Mesodermal cell (in vitro differentiated cells): Measurements from ENCODE around the gene BTBD10. TPM values are rescaled to one million over a fixed set of nuclear protein-coding genes. Genes with fewer than 3 reads are reported as not detected.

Source experiments
- H3K27ac ChIP-seq: 2 replicates; pipeline ENCODE4 v1.7.0; 2013; ENCODE audit warnings: mild to moderate bottlenecking, low read depth, low read length, moderate library complexity; ENCODE audit not compliant: severe bottlenecking
- H3K36me3 ChIP-seq: 2 replicates; pipeline ENCODE4 v1.7.1; 2013; ENCODE audit warnings: mild to moderate bottlenecking, low read length, moderate library complexity; ENCODE audit not compliant: control insufficient read depth, insufficient read depth
- H3K4me1 ChIP-seq: one replicate; pipeline ENCODE4 v1.7.1; 2013; ENCODE audit warnings: mild to moderate bottlenecking, low read length; ENCODE audit not compliant: insufficient read depth, control insufficient read depth, poor library complexity, severe bottlenecking
- H3K4me3 ChIP-seq: 2 replicates; pipeline ENCODE4 v1.7.0; 2013; ENCODE audit warnings: low read length, control low read depth, mild to moderate bottlenecking; ENCODE audit not compliant: insufficient read depth, poor library complexity, severe bottlenecking; ENCODE audit errors: extremely low read depth
- H3K9me3 ChIP-seq: 2 replicates; pipeline ENCODE4 v1.7.1; 2013; ENCODE audit warnings: mild to moderate bottlenecking, low read length, moderate library complexity; ENCODE audit not compliant: control insufficient read depth
- WGBS, 2 experiments: methylation state at CpG; one replicate each; pipeline ENCODE4 v1.1.5; 2013; ENCODE audit warnings: missing lambda C conversion rate in 2 of 2; ENCODE audit not compliant: insufficient coverage in 2 of 2; 5-methylcytosine and 5-hydroxymethylcytosine counted together
- polyA plus RNA-seq, 2 experiments: library from polyadenylated mRNA; stranded (reverse); fragments of 50-300 nt; gene quantifications; one replicate each; pipeline ENCODE4 v1.2.3, GENCODE V29; 2013

BTBD10 gene
- polyA plus RNA-seq (2013, experiment 1 of 2): 44.1 TPM
- 41.2 TPM for polyA plus RNA-seq (2013, experiment 2 of 2)

- H3K36me3 ChIP-seq: peaks cover 10% of the 10 kb centered on the region
- peak within 1 kb of the TSS; percentile 92 for H3K27ac ChIP-seq
- peaks cover 12% of the 10 kb centered on the region for H3K4me1 ChIP-seq
- peak within 1 kb of the TSS; percentile 95 for H3K4me3 ChIP-seq
- WGBS, 2 experiments: 0 to 2% methylated on average over 36 to 50 of the region's 71 CpGs
- H3K9me3 ChIP-seq: no peaks in the 10 kb centered on the region
These were observed at the start of gene BTBD10 for GRCh38 chr11:13462901-13463778. Gene BTBD10 (minus strand): TSS chr11:13463222. CDS start chr11:13445124, 18,098 bp downstream.

GRCh38 chr11:13503393-13503792, 40.4 kb upstream of the BTBD10 start:
- Histone ChIP-seq H3K36me3 (no peaks in the 10 kb centered on the region), H3K9me3 (no peaks in the 10 kb centered on the region), H3K4me1 (no peaks in the 10 kb centered on the region), H3K27ac (no peak overlapping the region), H3K4me3 (no peak overlapping the region)
- WGBS, 2 experiments: no CpG with 5 or more reads among the region's 1 CpG

- no peak overlapping the region for H3K4me3 ChIP-seq
- H3K4me1 ChIP-seq: no peaks in the 10 kb centered on the region
- no peak overlapping the region for H3K27ac ChIP-seq
- no peaks in the 10 kb centered on the region for H3K36me3 ChIP-seq
- 100% methylated on average over 1 of the region's 1 CpG for WGBS, 2 experiments
- H3K9me3 ChIP-seq: no peaks in the 10 kb centered on the region
These were observed 39.5 kb upstream of the BTBD10 start for GRCh38 chr11:13502492-13502891.

- H3K9me3 ChIP-seq: no peaks in the 10 kb centered on the region
- no peak within 1 kb of the TSS for H3K27ac ChIP-seq
- no CpG with 5 or more reads among the region's 3 CpGs for WGBS, 2 experiments
- no peak within 1 kb of the TSS for H3K4me3 ChIP-seq
- H3K36me3 ChIP-seq: no peaks in the 10 kb centered on the region
- H3K4me1 ChIP-seq: peaks cover 7% of the 10 kb centered on the region
These were observed 32.9 kb upstream of the BTBD10 start, which contains the start of gene PTH for GRCh38 chr11:13495929-13496328. Gene PTH (minus strand): TSS chr11:13495997. CDS start chr11:13492855, 3,142 bp downstream.

GRCh38 chr11:13494051-13494450, 31.0 kb upstream of the BTBD10 start:
- Histone ChIP-seq H3K27ac (no peak overlapping the region), H3K36me3 (no peaks in the 10 kb centered on the region), H3K4me3 (no peak overlapping the region), H3K4me1 (peaks cover 7% of the 10 kb centered on the region), H3K9me3 (no peaks in the 10 kb centered on the region)
- 44 to 55% methylated on average over 2 of the region's 3 CpGs for WGBS, 2 experiments

- 89 to 100% methylated on average over 2 to 4 of the region's 5 CpGs for WGBS, 2 experiments
- H3K4me3 ChIP-seq: no peak overlapping the region
These were observed 24.6 kb upstream of the BTBD10 start for GRCh38 chr11:13487661-13488030.

GRCh38 chr11:13486926-13487660, 24.1 kb upstream of the BTBD10 start:
- H3K36me3 ChIP-seq: no peaks in the 10 kb centered on the region
- no peak overlapping the region for H3K4me3 ChIP-seq
- H3K27ac ChIP-seq: no peak overlapping the region
- 83 to 91% methylated on average over 20 to 26 of the region's 26 CpGs for WGBS, 2 experiments
- H3K9me3 ChIP-seq: no peaks in the 10 kb centered on the region
- H3K4me1 ChIP-seq: no peaks in the 10 kb centered on the region

More at GRCh38 chr11:13487661-13488030, 24.6 kb upstream of the BTBD10 start:
- Histone ChIP-seq H3K9me3 (no peaks in the 10 kb centered on the region), H3K36me3 (no peaks in the 10 kb centered on the region), H3K4me1 (no peaks in the 10 kb centered on the region), H3K27ac (no peak overlapping the region)

GRCh38 chr11:13480198-13480597, 17.2 kb upstream of the BTBD10 start:
- Histone ChIP-seq H3K4me1 (no peaks in the 10 kb centered on the region), H3K27ac (no peak overlapping the region), H3K9me3 (peaks cover 4% of the 10 kb centered on the region), H3K4me3 (no peak overlapping the region), H3K36me3 (no peaks in the 10 kb centered on the region)
- 90 to 94% methylated on average over 9 of the region's 9 CpGs for WGBS, 2 experiments

GRCh38 chr11:13479688-13480087, 16.7 kb upstream of the BTBD10 start:
- WGBS, 2 experiments: 86 to 100% methylated on average over 1 to 2 of the region's 3 CpGs
- H3K27ac ChIP-seq: no peak overlapping the region
- H3K9me3 ChIP-seq: peaks cover 4% of the 10 kb centered on the region
- H3K4me1 ChIP-seq: no peaks in the 10 kb centered on the region
- H3K36me3 ChIP-seq: no peaks in the 10 kb centered on the region
- no peak overlapping the region for H3K4me3 ChIP-seq

- H3K4me3 ChIP-seq: no peak overlapping the region
- WGBS, 2 experiments: no CpG with 5 or more reads among the region's 3 CpGs
- no peak overlapping the region for H3K27ac ChIP-seq
- no peaks in the 10 kb centered on the region for H3K4me1 ChIP-seq
- H3K9me3 ChIP-seq: peaks cover 3% of the 10 kb centered on the region
- H3K36me3 ChIP-seq: no peaks in the 10 kb centered on the region
These were observed 12.1 kb upstream of the BTBD10 start for GRCh38 chr11:13475091-13475490.
